GM20000 (cell line): ENCODE data around the gene IL20RB.
"Not testable (repeated sequence)": the region's sequence is repeated elsewhere in the genome, so short reads cannot be mapped to it uniquely, and the experiment has no call there.

Experiments
- DNase-seq: peaks from one replicate; pipeline ENCODE4 v3.0.0; 2012; ENCODE audit warnings: low spot score
- TF ChIP-seq, protein P1 (sequence below): IDR thresholded peaks from 2 replicates; pipeline ENCODE4 v1.5.1; 2012; ENCODE audit warnings: mild to moderate bottlenecking, control low read depth; ENCODE audit errors: extremely low read depth, missing control alignments

IL20RB gene

DNA sequence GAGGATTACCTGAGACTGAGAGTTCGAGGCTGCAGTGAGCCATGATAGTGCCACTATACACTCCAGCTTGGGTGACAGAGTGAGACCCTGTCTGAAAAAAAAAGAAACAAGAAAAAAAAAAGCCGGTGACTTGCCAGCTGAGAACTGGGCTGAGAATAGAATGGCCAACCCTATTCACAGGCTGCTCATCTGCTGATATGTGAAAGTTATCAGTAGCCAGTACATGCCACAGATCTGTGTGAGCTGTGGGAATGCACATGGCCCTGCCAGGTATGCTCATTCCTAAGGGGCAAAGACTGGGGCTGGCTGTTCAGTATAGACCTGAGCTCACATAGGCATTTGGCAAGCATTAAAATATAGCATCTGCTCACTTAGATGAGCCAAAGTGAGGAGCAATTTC, 30.9 kb downstream of the IL20RB start:
- TF ChIP-seq, protein P1, sequence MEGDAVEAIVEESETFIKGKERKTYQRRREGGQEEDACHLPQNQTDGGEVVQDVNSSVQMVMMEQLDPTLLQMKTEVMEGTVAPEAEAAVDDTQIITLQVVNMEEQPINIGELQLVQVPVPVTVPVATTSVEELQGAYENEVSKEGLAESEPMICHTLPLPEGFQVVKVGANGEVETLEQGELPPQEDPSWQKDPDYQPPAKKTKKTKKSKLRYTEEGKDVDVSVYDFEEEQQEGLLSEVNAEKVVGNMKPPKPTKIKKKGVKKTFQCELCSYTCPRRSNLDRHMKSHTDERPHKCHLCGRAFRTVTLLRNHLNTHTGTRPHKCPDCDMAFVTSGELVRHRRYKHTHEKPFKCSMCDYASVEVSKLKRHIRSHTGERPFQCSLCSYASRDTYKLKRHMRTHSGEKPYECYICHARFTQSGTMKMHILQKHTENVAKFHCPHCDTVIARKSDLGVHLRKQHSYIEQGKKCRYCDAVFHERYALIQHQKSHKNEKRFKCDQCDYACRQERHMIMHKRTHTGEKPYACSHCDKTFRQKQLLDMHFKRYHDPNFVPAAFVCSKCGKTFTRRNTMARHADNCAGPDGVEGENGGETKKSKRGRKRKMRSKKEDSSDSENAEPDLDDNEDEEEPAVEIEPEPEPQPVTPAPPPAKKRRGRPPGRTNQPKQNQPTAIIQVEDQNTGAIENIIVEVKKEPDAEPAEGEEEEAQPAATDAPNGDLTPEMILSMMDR: no peak
- DNase-seq: no peak

DNA sequence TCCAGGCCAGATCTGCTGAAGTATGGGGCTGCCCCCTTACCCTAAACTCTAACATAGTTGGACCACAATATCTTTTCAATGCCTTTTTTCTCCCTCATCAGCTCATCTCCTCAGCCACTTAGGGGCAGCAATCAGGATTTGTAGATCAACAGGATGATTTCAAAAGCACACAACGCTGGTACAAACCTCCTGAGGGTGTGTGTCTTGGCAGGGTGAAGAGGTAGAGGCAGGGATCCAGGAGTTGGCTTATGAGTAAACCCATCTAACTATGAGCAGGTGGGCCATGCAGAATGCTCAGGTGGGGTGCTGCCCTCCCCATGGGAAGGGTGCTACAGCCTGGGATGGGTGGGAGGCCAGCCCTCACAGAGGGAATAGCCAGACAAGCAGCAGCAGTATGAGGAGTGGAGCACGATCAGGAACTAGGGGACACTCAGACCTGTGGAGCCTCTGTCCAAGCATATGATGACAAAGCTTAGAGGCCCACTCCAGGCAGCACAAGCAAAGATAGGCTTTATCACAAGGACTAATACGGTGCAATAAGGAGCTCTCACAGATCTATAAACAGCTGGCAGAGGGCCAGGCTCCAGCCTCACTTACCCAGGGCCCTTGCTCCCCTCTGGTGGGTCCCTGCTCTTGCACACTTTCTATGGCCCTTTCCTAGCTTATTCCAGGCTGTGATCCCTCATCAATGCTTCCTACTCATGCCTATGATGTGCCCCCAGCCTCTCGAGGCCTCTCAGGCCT, 32.2 kb downstream of the IL20RB start:
- TF ChIP-seq, protein P1: no peak
- DNase-seq: no peak

DNA sequence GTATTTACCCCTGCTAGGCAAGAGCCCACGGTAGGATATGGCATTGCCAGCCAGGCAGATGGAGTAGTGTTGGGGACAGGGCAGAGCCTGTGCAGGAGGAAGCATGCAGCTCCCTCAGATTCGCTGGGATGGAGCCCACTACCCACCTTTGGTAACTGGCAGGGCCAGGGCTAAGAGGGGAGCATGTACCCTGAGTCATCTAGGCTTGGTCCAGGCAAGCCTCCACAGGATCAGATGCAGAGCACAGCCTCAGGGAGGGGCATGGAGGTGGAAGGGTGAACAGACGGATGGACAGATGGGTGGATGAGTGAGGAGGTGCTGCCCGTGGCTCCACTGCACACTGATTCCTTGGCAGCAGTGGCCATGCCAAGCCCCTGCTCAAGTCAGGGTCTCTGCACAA, 33.0 kb downstream of the IL20RB start:
- no peak for DNase-seq
- TF ChIP-seq, protein P1: no peak

DNA sequence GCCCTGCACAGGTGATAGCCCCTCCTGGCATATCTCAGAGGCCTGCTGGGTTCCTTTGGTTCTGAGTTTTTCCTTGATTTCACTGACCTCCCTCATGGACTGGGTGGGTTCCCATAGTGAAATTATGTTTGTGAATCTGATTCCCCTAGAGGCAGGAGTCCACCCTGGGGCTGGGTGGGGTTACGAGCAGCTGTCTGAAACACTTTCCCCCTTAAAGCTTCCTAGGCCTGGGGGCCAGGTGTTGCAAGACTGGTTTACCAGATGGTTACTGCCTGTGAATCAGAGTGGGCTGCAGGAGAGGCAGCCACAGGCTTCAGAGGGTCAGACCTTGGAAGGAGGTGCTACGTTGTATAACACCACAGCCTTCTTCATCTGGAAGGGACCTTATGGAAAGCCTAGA, 34.3 kb downstream of the IL20RB start:
- TF ChIP-seq, protein P1: no peak

DNA sequence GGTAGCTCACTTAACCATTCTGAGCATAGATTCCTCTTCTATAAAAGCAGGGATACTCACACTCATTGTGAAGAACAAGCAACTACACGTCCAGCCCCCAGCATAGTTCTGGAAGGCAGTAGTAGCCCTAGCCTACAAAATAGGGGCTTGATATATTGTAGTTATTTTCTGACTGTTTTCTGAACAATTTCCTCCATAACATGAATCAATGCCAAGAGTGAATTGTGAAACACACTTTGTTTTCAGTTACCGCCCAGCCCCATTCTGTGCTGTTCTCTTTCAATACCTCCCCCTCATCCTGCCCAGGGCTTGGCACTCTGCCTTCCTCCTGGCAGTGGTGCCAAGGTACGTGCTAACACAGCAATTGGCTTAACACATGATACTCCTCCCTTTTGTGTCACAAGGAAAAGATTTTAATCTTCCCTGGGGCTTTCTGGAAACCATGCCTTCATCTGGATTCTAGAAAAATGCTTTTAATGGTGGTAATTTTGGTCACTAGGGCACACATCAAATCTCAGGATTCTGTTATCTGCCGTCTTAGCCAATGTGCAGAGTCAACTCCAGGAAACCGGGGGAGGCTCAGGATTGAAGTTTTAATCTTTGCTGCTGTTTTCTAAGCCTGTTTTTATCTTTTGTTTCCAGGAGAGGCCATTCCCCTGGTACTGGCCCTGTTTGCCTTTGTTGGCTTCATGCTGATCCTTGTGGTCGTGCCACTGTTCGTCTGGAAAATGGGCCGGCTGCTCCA, 37.2 kb downstream of the IL20RB start:
- TF ChIP-seq, protein P1: no peak
- no peak for DNase-seq

More for the DNA sequence above, 34.3 kb downstream of the IL20RB start:
- no peak for DNase-seq

DNA sequence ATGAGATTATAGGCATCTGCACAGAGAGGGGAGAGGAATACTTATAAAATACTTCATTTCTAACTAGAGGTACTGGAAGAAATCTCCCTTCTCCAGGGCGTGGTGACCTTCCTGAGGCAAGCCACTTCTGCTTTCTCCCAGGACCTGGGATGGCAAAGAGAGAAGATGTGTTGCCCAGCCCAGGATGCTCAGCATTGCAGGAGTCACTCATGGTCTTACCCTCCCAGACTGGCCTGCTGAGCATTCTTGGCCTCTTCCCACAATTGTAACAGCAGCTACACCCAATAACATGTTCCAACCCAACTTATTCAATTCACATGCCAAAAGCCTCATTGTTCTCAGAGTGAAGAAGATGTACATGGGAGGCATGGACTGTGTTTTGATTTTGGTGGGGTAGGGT, 37.9 kb downstream of the IL20RB start:
- TF ChIP-seq, protein P1: no peak
- no peak for DNase-seq

DNA sequence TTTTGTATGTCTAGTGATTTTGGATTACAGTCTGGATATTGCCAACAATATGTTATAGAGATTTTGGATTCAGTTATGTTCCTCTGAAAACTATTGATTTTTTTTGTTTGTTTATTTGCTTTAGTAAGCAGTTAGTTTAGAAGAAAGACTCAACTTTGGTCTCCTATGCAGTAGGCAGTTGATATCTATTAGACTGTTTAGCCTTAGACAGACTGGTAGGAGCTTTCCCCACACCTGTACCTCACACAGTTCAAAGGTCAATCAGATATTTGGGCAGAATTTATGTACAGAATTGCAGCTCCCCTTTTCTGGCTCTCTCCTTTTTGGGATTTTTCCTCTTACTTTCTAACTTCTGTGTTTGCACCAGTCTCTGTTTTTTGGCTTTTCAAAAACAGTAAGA, 42.3 kb downstream of the IL20RB start:
- TF ChIP-seq, protein P1: no peak
- no peak for DNase-seq

DNA sequence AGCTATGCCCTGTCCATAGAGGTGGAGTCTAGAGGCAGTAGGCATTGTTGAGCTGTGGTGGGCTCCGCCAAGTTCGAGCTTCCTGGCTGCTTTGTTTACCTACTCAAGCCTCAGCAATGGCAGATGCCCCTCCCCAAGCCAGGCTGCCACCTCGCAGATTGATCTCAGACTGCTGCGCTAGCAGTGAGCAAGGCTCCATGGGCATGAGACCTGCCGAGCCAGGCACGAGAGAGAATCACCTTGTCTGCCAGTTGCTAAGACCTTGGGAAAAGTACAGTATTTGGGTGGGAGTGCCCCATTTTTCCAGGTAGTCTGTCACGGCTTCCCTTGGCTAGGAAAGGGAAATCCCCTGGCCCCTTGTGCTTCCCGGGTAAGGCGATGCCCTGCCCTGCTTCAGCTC, 49.6 kb downstream of the IL20RB start:
- DNase-seq: not testable (repeated sequence)
